Stomach (tissue), 4 donors: Measurements from ENCODE around the gene ITPR2.

Experiments
- CTCF ChIP-seq, 7 experiments: fragments of 450-650 bp in 4 of 7; fragments of 200-600 bp in 3 of 7; sonication (generic) in 3 of 7; IDR thresholded peaks; one replicate each; pipeline ENCODE4 v1.5.1; 2016 to 2019; ENCODE audit warnings: antibody characterized with exemption in 7 of 7, control low read depth in 2 of 7, mild to moderate bottlenecking in 1 of 7
- EP300 ChIP-seq: sonication (generic); formaldehyde crosslinking; IDR thresholded peaks from one replicate; pipeline ENCODE4 v1.6.1; 2017; ENCODE audit warnings: antibody characterized with exemption
- POLR2A ChIP-seq, 4 donors: fragments of 450-650 bp; IDR thresholded peaks; one replicate each; pipeline ENCODE4 v1.6.1; 2016; ENCODE audit warnings: antibody characterized with exemption in 4 of 4, control low read depth in 2 of 4, mild to moderate bottlenecking in 1 of 4, moderate library complexity in 1 of 4

GRCh38 chr12:26867080-26867479, 34.1 kb upstream of the ITPR2 start:
- TF ChIP-seq CTCF (IDR thresholded peaks at IDR 0.05), result no peak
- TF ChIP-seq POLR2A (IDR thresholded peaks at IDR 0.05), result no peak
- no peak for TF ChIP-seq EP300
